ENCODE results near the gene DGKD. TPM values are rescaled to one million over a fixed set of nuclear protein-coding genes. Genes with fewer than 3 reads are reported as not detected.

The DGKD gene
- total RNA-seq, 1 donor from 2014 or later, result 15.3 TPM

DNA sequence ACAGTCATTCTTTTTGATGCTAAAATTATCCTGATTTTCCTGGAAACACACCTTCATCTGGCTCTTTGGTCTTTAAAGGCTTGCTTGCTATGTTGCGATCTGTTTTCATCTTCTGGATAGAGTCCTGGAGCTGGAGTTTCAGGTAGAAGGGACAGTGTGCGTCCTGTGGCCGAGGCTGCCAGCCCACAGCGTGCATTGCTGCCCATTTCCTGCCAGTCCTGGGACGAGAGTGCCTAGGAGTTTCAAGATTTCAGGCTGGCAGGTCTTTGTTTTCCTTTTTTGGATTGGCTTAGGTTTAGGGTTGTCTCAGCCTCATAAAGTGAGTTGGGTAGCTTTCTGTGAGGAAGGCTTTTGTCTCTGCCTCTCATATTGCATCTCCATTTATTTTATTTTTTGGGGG is 14.5 kb downstream of the DGKD start:
- no peaks in the 10 kb centered on the region for H3K4me1 Mint-ChIP-seq (ENCODE audit: unreplicated experiment)
- DNase-seq (ENCODE audit: low spot score), result no peak
- H3K27ac Mint-ChIP-seq (ENCODE audit: unreplicated experiment), result no peak overlapping the region
- peaks cover 1% of the 10 kb centered on the region for H3K27me3 Mint-ChIP-seq (ENCODE audit: unreplicated experiment)
- no peak overlapping the region for H3K4me3 Mint-ChIP-seq (ENCODE audit: unreplicated experiment)
- TF ChIP-seq, protein P1, sequence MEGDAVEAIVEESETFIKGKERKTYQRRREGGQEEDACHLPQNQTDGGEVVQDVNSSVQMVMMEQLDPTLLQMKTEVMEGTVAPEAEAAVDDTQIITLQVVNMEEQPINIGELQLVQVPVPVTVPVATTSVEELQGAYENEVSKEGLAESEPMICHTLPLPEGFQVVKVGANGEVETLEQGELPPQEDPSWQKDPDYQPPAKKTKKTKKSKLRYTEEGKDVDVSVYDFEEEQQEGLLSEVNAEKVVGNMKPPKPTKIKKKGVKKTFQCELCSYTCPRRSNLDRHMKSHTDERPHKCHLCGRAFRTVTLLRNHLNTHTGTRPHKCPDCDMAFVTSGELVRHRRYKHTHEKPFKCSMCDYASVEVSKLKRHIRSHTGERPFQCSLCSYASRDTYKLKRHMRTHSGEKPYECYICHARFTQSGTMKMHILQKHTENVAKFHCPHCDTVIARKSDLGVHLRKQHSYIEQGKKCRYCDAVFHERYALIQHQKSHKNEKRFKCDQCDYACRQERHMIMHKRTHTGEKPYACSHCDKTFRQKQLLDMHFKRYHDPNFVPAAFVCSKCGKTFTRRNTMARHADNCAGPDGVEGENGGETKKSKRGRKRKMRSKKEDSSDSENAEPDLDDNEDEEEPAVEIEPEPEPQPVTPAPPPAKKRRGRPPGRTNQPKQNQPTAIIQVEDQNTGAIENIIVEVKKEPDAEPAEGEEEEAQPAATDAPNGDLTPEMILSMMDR (IDR thresholded peaks at IDR 0.05; ENCODE audit: unreplicated experiment), result no peak
- no peaks in the 10 kb centered on the region for H3K9me3 Mint-ChIP-seq (ENCODE audit: unreplicated experiment)
- no peaks in the 10 kb centered on the region for H3K36me3 Mint-ChIP-seq (ENCODE audit: low read depth, unreplicated experiment)

DNA sequence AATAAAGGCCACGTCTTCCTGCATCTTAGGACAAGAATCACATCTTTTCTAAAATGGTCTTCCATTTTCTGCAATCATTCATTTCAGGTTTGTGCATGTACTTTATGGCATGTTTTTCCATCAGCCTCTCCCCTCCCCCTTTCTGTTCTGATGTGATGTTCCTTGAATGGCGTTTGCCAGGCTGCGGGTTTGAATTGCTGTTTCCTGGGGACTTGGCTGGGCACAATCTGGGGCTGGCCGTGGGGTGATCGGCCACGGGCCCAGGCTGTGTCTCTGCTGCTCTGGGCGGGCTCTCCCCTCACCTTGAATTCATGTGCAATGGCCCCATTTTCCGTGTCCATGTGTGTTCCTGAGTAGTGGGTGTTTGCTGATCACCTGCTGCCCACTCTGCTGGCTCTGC is 15.2 kb downstream of the DGKD start:
- no peak for DNase-seq (ENCODE audit: low spot score)
- no peak overlapping the region for H3K4me3 Mint-ChIP-seq (ENCODE audit: unreplicated experiment)
- H3K4me1 Mint-ChIP-seq (ENCODE audit: unreplicated experiment), result no peaks in the 10 kb centered on the region
- no peak overlapping the region for H3K27ac Mint-ChIP-seq (ENCODE audit: unreplicated experiment)
- peaks cover 1% of the 10 kb centered on the region for H3K27me3 Mint-ChIP-seq (ENCODE audit: unreplicated experiment)
- TF ChIP-seq, protein P1 (IDR thresholded peaks at IDR 0.05; ENCODE audit: unreplicated experiment), result no peak
- no peaks in the 10 kb centered on the region for H3K9me3 Mint-ChIP-seq (ENCODE audit: unreplicated experiment)
- H3K36me3 Mint-ChIP-seq (ENCODE audit: low read depth, unreplicated experiment), result no peaks in the 10 kb centered on the region

DNA sequence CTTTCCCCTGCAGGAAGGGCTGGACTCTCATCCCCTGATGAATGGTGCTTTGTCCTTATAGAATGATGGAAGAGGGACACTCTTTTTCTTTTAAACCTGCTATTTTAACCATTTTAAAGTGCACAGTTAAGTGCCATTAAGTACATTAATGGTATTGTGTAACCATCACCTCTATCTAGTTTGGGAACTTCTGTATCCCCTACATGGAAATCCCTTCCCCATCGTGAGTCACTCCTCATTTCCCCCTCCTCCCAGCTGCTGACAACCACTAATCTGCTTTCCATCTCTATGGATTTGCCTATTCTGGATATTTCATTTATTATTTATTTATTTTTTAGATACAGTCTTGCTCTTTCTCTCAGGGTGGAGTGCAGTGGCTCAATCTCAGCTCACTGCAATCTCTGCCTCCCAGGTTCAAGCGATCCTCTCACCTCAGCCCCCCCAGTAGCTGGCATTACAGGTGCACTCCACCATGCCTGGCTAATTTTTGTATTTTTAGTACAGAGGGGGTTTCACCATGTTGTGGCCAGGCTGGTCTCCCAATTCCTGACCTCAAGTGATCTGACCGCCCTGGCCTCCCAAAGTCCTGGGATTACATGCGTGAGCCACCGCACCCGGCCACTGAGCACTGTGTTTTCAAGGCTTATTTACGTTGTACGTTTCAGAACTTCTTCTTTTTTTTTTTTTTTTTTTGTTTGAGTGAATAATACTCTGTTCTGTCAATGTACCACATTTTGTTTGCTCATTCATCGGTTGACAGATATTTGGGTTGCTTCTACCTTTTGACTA is 15.8 kb downstream of the DGKD start:
- TF ChIP-seq, protein P1 (IDR thresholded peaks at IDR 0.05; ENCODE audit: unreplicated experiment), result no peak
- Mint-ChIP-seq H3K4me1 (ENCODE audit: unreplicated experiment) (no peaks in the 10 kb centered on the region), H3K9me3 (ENCODE audit: unreplicated experiment) (no peaks in the 10 kb centered on the region), H3K27me3 (ENCODE audit: unreplicated experiment) (peaks cover 1% of the 10 kb centered on the region), H3K4me3 (ENCODE audit: unreplicated experiment) (no peak overlapping the region), H3K36me3 (ENCODE audit: low read depth, unreplicated experiment) (no peaks in the 10 kb centered on the region), H3K27ac (ENCODE audit: unreplicated experiment) (no peak overlapping the region)
- DNase-seq (ENCODE audit: low spot score), result no peak

DNA sequence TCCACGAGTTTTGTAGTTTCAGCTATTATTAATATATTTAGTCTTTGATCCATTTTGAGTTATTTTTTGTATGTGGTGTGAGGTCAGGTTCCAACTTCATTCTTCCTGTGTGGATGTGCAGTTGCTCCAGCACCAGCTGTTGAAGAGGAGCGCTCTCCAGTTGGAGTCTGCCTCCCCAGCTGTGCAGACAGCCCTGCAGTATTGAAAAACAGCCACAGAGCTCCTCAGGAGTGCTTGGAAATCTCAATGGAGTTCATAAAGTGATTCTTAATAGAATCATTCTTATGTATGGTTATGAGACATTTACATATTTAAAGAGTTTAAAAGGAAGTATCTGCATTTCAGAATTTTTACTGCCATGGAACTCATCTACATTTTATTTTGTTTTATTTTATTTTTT is 17.3 kb downstream of the DGKD start:
- Mint-ChIP-seq H3K27me3 (ENCODE audit: unreplicated experiment) (peaks cover 1% of the 10 kb centered on the region), H3K4me3 (ENCODE audit: unreplicated experiment) (no peak overlapping the region), H3K36me3 (ENCODE audit: low read depth, unreplicated experiment) (no peaks in the 10 kb centered on the region), H3K27ac (ENCODE audit: unreplicated experiment) (no peak overlapping the region), H3K4me1 (ENCODE audit: unreplicated experiment) (no peaks in the 10 kb centered on the region), H3K9me3 (ENCODE audit: unreplicated experiment) (no peaks in the 10 kb centered on the region)
- DNase-seq (ENCODE audit: low spot score), result no peak
- TF ChIP-seq, protein P1 (IDR thresholded peaks at IDR 0.05; ENCODE audit: unreplicated experiment), result no peak

DNA sequence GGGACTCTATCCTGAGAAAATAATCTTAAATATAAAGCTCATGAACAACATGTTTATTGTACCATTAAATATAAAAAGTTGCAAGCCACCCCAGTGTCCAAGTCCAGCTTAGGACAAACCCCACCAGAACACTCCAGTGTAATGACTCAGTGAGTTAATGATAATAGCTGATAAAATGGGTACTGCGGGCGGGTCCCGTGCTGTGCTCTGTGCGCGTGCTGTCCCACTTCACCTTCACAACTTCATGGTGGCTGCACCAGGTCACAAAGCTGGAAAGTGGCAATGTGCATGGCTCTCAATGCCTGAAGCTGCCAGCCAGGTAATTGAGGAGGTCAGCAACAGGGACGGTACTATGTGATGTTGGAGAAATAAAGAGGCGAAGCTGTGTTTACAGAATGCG is 18.6 kb downstream of the DGKD start:
- no peaks in the 10 kb centered on the region for H3K9me3 Mint-ChIP-seq (ENCODE audit: unreplicated experiment)
- no peaks in the 10 kb centered on the region for H3K4me1 Mint-ChIP-seq (ENCODE audit: unreplicated experiment)

More for the DNA sequence above, 18.6 kb downstream of the DGKD start:
- TF ChIP-seq, protein P1 (IDR thresholded peaks at IDR 0.05; ENCODE audit: unreplicated experiment), result no peak
- Mint-ChIP-seq H3K4me3 (ENCODE audit: unreplicated experiment) (no peak overlapping the region), H3K27me3 (ENCODE audit: unreplicated experiment) (peaks cover 1% of the 10 kb centered on the region), H3K36me3 (ENCODE audit: low read depth, unreplicated experiment) (no peaks in the 10 kb centered on the region), H3K27ac (ENCODE audit: unreplicated experiment) (no peak overlapping the region)
- no peak for DNase-seq (ENCODE audit: low spot score)
